ENCODE results near the gene SERINC4.

GRCh38 chr15:43826029-43826507 is 26.0 kb upstream of the SERINC4 start:
- TF ChIP-seq MAX (IDR thresholded peaks at IDR 0.05; ENCODE audit: low read depth, low read length) = no peak
- no peak for TF ChIP-seq CTCF (IDR thresholded peaks at IDR 0.05; ENCODE audit: low read depth, low read length)
